Measurements from ENCODE around the gene XKR7. TPM values are rescaled to one million over a fixed set of nuclear protein-coding genes. Genes with fewer than 3 reads are reported as not detected.

XKR7 gene
- total and polyA plus RNA-seq, 2 donors (not counting 1 experiment from before 2014, with no cell fraction given) = 0.05 to 0.12 TPM

- ChIA-PET POLR2A (no interaction called here), CTCF (no interaction called here)
- Histone ChIP-seq H3K27me3 (replicated peaks in 1 of 4; ENCODE audit: control extremely low read depth in 1 of 4, control insufficient read depth in 3 of 4, insufficient read depth in 4 of 4, low read length in 3 of 4) (peaks cover 0 to 3% (median 0%) of the 10 kb centered on the region in 4 experiments), H3K4me2 (replicated peaks; ENCODE audit: low read depth, low read length, poor library complexity, severe bottlenecking) (no peak overlapping the region), H3K79me2 (ENCODE audit: control insufficient read depth, insufficient read depth, low read length) (no peaks in the 10 kb centered on the region), H3K4me1 (ENCODE audit: control insufficient read depth in 2 of 2, insufficient read depth in 2 of 2, low read length in 2 of 2) (no peaks in the 10 kb centered on the region), H3K36me3 (replicated peaks in 1 of 2; ENCODE audit: control extremely low read depth in 1 of 2, control insufficient read depth in 1 of 2, extremely low read depth in 1 of 2, insufficient read depth in 2 of 2, low read length in 1 of 2) (no peaks in the 10 kb centered on the region), H2AFZ (ENCODE audit: insufficient read depth, low read depth, low read length, poor library complexity, severe bottlenecking) (no peak overlapping the region), H4K20me1 (ENCODE audit: control insufficient read depth, insufficient read depth, low read length, poor library complexity, severe bottlenecking) (no peaks in the 10 kb centered on the region), H3K27ac (ENCODE audit: low read length in 2 of 2) (no peak overlapping the region), H3K4me3 (ENCODE audit: control extremely low read depth in 1 of 5, extremely low read depth in 1 of 5, insufficient read depth in 1 of 5, low read depth in 2 of 5, low read length in 4 of 5) (no peak overlapping the region), H3K9me3 (ENCODE audit: control extremely low read depth in 1 of 3, control insufficient read depth in 2 of 3, insufficient read depth in 1 of 3, low read length in 2 of 3) (no peaks in the 10 kb centered on the region), H3K9ac (ENCODE audit: low read length) (no peak overlapping the region)
- no peak for DNase-seq
- Mint-ChIP-seq H3K4me1 (no peaks in the 10 kb centered on the region), H3K27me3 (peaks cover 11% of the 10 kb centered on the region), H3K4me3 (no peak overlapping the region), H3K9me3 (ENCODE audit: insufficient read depth) (no peaks in the 10 kb centered on the region), H3K27ac (no peak overlapping the region)
- TF ChIP-seq CTCF (IDR thresholded peaks at IDR 0.05) (no peak), EZH2 (IDR thresholded peaks at IDR 0.05; ENCODE audit: borderline replicate concordance, insufficient read depth, low read depth, low read length, poor library complexity, severe bottlenecking) (no peak)
- ATAC-seq (ENCODE audit: low read depth) = no peak
- intact Hi-C loops (cut with micrococcal nuclease) = no loop called here
- 83% methylated on average over 2 of the region's 2 CpGs for WGBS (ENCODE audit: insufficient coverage)
Observed at GRCh38 chr20:32003325-32003724, 35.4 kb downstream of the XKR7 start.

DNA sequence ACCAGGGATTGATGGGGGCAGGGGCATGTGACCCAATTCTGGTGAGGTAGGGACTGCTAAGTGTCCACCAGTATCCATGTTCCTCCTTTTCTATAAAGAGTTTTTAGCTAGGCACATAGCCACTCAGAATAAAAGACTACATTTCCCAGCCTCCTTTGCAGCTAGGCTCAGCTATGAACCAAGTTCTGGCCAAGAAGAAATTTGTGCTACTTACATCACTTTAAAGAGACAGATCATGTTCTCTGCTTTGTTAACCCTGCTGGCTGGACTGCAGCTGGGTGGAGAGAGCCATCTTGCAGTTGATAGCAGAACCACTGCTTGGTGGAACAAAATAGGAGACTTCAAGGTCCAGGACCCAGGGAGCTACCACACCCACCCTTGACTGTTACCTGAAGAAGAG, 37.0 kb downstream of the XKR7 start:
- no peak for DNase-seq
- intact Hi-C loops (cut with micrococcal nuclease) = no loop called here
- Histone ChIP-seq H2AFZ (ENCODE audit: insufficient read depth, low read depth, low read length, poor library complexity, severe bottlenecking) (no peak overlapping the region), H3K9me3 (ENCODE audit: control extremely low read depth in 1 of 3, control insufficient read depth in 2 of 3, insufficient read depth in 1 of 3, low read length in 2 of 3) (no peaks in the 10 kb centered on the region), H3K4me3 (ENCODE audit: control extremely low read depth in 1 of 5, extremely low read depth in 1 of 5, insufficient read depth in 1 of 5, low read depth in 2 of 5, low read length in 4 of 5) (no peak overlapping the region), H3K9ac (ENCODE audit: low read length) (no peak overlapping the region), H3K36me3 (replicated peaks in 1 of 2; ENCODE audit: control extremely low read depth in 1 of 2, control insufficient read depth in 1 of 2, extremely low read depth in 1 of 2, insufficient read depth in 2 of 2, low read length in 1 of 2) (no peaks in the 10 kb centered on the region), H3K4me2 (replicated peaks; ENCODE audit: low read depth, low read length, poor library complexity, severe bottlenecking) (no peak overlapping the region), H3K79me2 (ENCODE audit: control insufficient read depth, insufficient read depth, low read length) (no peaks in the 10 kb centered on the region), H4K20me1 (ENCODE audit: control insufficient read depth, insufficient read depth, low read length, poor library complexity, severe bottlenecking) (no peaks in the 10 kb centered on the region), H3K4me1 (ENCODE audit: control insufficient read depth in 2 of 2, insufficient read depth in 2 of 2, low read length in 2 of 2) (no peaks in the 10 kb centered on the region), H3K27me3 (replicated peaks in 1 of 4; ENCODE audit: control extremely low read depth in 1 of 4, control insufficient read depth in 3 of 4, insufficient read depth in 4 of 4, low read length in 3 of 4) (peaks cover 0 to 6% (median 0%) of the 10 kb centered on the region in 4 experiments), H3K27ac (ENCODE audit: low read length in 2 of 2) (no peak overlapping the region)
- H3K4me3 Mint-ChIP-seq = no peak overlapping the region
- ATAC-seq (ENCODE audit: low read depth) = no peak
- H3K27me3 Mint-ChIP-seq = peaks cover 15% of the 10 kb centered on the region
- POLR2A ChIA-PET = no interaction called here
- TF ChIP-seq CTCF (IDR thresholded peaks at IDR 0.05) (no peak), EZH2 (IDR thresholded peaks at IDR 0.05; ENCODE audit: borderline replicate concordance, insufficient read depth, low read depth, low read length, poor library complexity, severe bottlenecking) (no peak)
- H3K9me3 Mint-ChIP-seq (ENCODE audit: insufficient read depth) = no peaks in the 10 kb centered on the region
- no peaks in the 10 kb centered on the region for H3K4me1 Mint-ChIP-seq
- CTCF ChIA-PET = no interaction called here
- no peak overlapping the region for H3K27ac Mint-ChIP-seq

Data from B cell (primary cell).